RWPE2 (cell line): ENCODE results near the gene HJV.
"Not testable (repeated sequence)": the region's sequence is repeated elsewhere in the genome, so short reads cannot be mapped to it uniquely, and the experiment has no call there.

Experiments
- ATAC-seq: fragments of 200-7000 bp; cut with Tn5 transposase; 3 replicates; pipeline ENCODE4 v1.9.1; 2021; ENCODE audit warnings: low read depth
- DNase-seq: peaks from one replicate; pipeline ENCODE4 v3.0.0-alpha.2; 2020; ENCODE audit warnings: low spot score
- H3K27ac ChIP-seq: fragments of 450-650 bp; 2 replicates; pipeline ENCODE4 v1.5.1; 2017; ENCODE audit warnings: mild to moderate bottlenecking; ENCODE audit not compliant: poor library complexity, severe bottlenecking
- H3K27me3 ChIP-seq: fragments of 250-450 bp; sonication (Bioruptor Pico); 2 replicates; pipeline ENCODE4 v1.5.1; 2021; ENCODE audit warnings: mild to moderate bottlenecking, moderate library complexity; ENCODE audit not compliant: insufficient read depth, poor library complexity, severe bottlenecking
- H3K36me3 ChIP-seq: fragments of 250-450 bp; sonication (Bioruptor Pico); 2 replicates; pipeline ENCODE4 v1.5.1; 2020; ENCODE audit warnings: low read depth, mild to moderate bottlenecking, moderate library complexity
- H3K4me1 ChIP-seq: fragments of 250-450 bp; sonication (Bioruptor Pico); 2 replicates; pipeline ENCODE4 v1.5.1; 2021; ENCODE audit warnings: mild to moderate bottlenecking, moderate library complexity; ENCODE audit not compliant: insufficient read depth, poor library complexity, severe bottlenecking
- H3K4me3 ChIP-seq: fragments of 250-450 bp; sonication (Bioruptor Pico); 2 replicates; pipeline ENCODE4 v1.5.1; 2021; ENCODE audit warnings: mild to moderate bottlenecking, moderate library complexity; ENCODE audit not compliant: severe bottlenecking
- H3K9me3 ChIP-seq: fragments of 250-450 bp; sonication (Bioruptor Pico); 2 replicates; pipeline ENCODE4 v1.5.1; 2021; ENCODE audit warnings: mild to moderate bottlenecking, moderate library complexity; ENCODE audit not compliant: severe bottlenecking
- TF ChIP-seq, protein P1 (sequence below): fragments of 450-650 bp; IDR thresholded peaks from one replicate; pipeline ENCODE4 v1.5.1; 2017; ENCODE audit warnings: mild to moderate bottlenecking, moderate library complexity; ENCODE audit not compliant: poor library complexity, severe bottlenecking

The HJV gene, protein sequence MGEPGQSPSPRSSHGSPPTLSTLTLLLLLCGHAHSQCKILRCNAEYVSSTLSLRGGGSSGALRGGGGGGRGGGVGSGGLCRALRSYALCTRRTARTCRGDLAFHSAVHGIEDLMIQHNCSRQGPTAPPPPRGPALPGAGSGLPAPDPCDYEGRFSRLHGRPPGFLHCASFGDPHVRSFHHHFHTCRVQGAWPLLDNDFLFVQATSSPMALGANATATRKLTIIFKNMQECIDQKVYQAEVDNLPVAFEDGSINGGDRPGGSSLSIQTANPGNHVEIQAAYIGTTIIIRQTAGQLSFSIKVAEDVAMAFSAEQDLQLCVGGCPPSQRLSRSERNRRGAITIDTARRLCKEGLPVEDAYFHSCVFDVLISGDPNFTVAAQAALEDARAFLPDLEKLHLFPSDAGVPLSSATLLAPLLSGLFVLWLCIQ

DNA sequence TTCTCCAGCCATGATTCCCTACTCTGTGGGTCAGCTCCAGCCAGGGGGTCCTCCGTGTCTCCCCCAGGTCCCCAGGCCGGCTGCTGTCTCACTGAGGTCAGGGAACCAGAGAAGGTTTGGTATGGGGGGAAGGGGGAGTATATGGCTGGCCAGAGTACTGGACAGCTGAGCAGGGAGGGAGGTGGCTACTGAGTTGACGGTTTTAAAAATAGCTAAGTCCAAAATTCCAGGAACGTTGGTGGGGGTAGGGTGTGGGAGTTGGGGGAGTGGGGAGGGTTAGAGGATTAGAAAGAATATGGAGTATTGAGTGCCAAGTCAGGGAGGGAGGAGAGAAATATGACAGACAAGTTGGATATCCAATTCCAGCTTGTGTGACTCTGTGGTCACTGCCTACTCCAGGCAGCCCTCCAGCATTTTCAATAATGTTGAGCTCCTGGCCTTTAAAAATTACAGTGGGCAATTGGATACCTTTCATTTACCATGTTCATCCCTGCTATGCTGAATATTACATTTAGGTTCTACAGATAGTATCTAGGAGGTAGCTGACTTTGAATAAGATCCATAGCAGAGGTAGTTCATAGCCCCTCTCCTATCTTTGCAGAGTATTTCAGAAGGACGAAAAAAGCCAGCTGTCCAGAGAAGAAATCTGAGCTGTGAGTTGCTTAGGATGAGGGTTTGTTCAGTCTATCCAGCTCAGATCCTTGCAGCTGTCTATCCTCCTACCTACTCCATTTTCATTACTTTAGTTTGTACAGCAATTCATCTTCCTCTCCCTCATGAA lies at the start of gene HJV:
Gene HJV, minus strand, starts transcription at position 114 of the 781 bp plus-strand sequence. CDS start 1,504 bp downstream, outside the sequence.
- Histone ChIP-seq H3K27ac (no peak within 1 kb of the TSS), H3K27me3 (peaks cover 12% of the 10 kb centered on the region), H3K4me3 (no peak within 1 kb of the TSS), H3K4me1 (no peaks in the 10 kb centered on the region), H3K9me3 (no peaks in the 10 kb centered on the region), H3K36me3 (no peaks in the 10 kb centered on the region)
- TF ChIP-seq, protein P1, sequence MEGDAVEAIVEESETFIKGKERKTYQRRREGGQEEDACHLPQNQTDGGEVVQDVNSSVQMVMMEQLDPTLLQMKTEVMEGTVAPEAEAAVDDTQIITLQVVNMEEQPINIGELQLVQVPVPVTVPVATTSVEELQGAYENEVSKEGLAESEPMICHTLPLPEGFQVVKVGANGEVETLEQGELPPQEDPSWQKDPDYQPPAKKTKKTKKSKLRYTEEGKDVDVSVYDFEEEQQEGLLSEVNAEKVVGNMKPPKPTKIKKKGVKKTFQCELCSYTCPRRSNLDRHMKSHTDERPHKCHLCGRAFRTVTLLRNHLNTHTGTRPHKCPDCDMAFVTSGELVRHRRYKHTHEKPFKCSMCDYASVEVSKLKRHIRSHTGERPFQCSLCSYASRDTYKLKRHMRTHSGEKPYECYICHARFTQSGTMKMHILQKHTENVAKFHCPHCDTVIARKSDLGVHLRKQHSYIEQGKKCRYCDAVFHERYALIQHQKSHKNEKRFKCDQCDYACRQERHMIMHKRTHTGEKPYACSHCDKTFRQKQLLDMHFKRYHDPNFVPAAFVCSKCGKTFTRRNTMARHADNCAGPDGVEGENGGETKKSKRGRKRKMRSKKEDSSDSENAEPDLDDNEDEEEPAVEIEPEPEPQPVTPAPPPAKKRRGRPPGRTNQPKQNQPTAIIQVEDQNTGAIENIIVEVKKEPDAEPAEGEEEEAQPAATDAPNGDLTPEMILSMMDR, result no peak
- no peak for ATAC-seq
- DNase-seq, result no peak

DNA sequence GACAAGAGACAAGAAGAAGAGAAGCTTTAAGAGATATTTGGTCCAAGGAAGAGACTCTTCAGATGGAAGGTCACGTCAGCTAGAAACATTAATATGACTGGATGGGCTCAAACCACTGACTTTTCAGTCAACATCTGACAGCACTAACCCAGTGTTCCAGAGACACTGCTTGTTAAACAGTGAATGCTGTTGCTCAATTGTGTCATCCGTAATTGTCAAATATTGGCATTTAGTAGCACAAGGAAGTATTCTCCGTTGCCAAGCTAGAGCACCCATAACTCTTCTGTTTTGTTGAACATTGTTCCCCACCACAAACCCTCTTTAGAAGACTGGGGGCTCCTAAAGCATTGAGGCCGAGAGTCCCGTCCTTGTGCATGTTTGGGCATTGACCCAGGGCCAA lies 37.6 kb upstream of the HJV start:
- not testable (repeated sequence) for ATAC-seq, H3K4me1 ChIP-seq, H3K27me3 ChIP-seq, H3K27ac ChIP-seq, H3K36me3 ChIP-seq, H3K4me3 ChIP-seq, H3K9me3 ChIP-seq, DNase-seq

DNA sequence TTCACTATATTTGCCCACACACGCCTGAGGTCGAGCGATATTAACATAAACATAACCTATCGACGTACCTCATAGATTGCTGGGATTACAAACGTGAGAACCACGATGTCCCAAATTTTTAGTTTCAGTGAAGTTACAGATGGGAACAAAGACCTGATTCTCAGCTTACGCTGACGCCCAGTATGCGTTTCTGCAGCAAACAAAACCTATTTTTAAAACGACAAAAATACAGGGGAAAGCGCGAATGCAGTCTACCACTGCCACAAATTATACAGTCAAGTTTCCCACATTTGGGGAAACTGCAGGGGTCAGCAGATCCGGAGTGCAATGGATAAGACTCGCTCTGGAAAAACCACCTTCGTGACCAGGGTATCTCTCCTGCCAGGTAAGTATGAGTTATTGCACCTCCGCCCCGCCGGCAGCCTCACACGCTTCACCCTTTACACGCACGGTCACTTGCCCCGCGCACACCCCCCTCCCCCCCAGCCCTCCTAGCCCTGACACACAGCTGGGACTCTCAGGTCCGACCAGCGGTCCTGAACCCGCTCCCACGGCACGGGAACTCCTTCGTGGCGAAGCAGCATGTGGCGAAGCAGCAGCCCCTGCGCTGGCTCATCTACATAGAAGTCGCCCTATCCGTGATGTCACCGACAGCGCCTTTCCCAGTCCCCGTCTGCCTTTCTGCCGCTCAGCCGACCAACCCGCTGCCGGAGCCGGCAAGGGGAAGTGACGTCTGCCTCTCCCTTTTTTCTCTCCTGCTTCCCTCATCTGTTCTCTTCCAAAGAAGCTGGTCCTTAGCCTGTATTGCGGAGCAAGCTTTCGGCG lies 30.5 kb upstream of the HJV start:
- H3K36me3 ChIP-seq, H3K4me1 ChIP-seq, H3K9me3 ChIP-seq, H3K27me3 ChIP-seq: not testable (repeated sequence)
- H3K4me3 ChIP-seq, result peak overlapping the region; percentile 29
- peak overlapping the region; percentile 65 for H3K27ac ChIP-seq
- DNase-seq, result peak; percentile 91
- ATAC-seq, result peak; percentile 95

DNA sequence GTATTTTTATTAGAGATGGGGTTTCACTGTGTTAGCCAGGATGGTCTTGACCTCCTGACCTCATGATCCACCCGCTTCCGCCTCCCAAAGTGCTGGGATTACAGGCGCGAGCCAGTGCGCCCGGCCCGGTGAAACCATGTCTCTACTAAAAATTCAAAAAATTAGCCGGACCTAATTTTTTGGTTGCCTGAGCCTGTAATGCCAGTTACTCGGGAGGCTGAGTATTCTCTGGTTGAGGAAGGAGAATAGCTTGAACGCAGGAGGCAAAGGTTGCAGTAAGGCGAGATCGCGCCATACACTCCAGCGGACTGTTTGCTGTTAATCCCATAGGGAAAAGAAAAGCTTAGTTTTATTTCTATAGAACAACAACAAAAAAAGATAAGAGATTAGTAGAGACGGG lies 29.9 kb upstream of the HJV start:
- no peaks in the 10 kb centered on the region for H3K27me3 ChIP-seq
- no peaks in the 10 kb centered on the region for H3K36me3 ChIP-seq
- ATAC-seq (no peak), DNase-seq (no peak)
- peak overlapping the region; percentile 9 for H3K4me3 ChIP-seq
- no peaks in the 10 kb centered on the region for H3K4me1 ChIP-seq
- H3K27ac ChIP-seq, result peak overlapping the region; percentile 65
- TF ChIP-seq, protein P1, result no peak
- H3K9me3 ChIP-seq, result no peaks in the 10 kb centered on the region

DNA sequence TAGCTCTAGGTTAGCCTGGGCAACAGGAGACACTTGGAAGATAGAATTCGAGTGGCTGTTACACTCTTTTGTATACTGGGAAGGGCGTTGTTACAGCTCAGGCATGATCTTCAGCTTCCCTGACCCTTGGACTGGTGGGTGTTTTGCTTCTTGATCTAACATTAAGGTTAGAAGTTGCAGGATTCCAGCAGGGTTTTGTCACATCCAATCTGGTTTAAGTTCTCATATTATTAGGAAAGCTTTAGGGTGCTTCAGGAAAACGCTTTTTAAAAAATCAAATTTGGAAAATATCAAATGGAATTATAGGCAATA lies 29.1 kb upstream of the HJV start:
- H3K4me3 ChIP-seq, DNase-seq, H3K27me3 ChIP-seq, ATAC-seq, H3K36me3 ChIP-seq, H3K4me1 ChIP-seq, H3K9me3 ChIP-seq, H3K27ac ChIP-seq: not testable (repeated sequence)

DNA sequence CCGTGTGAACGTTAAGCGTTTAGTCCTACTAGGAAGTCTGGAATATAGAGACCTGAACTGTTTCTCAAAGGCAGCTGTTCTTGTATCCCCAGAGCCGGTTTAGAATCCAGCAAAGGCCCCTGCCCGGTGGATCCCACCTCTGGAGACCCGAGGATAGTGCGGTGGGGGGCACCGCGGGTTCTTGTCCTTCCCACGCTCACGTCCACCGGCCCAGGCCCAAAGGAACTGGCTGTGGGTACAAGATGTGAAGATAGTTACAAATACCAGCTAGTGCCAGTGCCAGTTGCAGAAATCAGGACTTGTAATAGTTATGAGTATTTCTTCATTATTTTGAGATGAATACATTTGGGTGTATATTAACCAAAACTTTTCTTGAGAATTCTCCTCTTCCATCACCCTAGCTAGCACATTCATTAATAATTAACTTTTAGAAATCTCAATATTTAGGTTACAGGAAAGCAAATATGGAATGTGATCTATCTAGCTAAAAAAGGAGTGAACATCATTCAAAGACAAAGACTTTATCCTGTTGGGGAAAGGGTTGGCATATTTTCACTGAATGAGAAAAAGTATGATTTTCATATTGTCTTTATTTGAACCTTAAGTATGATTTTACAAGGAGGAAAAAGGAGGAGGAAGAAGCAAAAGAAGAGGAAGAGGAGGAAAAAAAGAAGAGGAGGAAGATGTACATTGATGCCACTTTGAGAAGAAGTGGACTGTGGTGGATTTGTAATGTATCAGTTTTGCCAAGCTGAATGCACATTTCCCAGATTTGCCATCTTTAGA lies 28.5 kb upstream of the HJV start:
- not testable (repeated sequence) for H3K4me1 ChIP-seq, H3K27ac ChIP-seq, H3K9me3 ChIP-seq, H3K4me3 ChIP-seq, H3K27me3 ChIP-seq, DNase-seq, ATAC-seq, H3K36me3 ChIP-seq
